ENCODE data around the gene ADGRG7. TPM values are rescaled to one million over a fixed set of nuclear protein-coding genes. Genes with fewer than 3 reads are reported as not detected.

Gene ADGRG7
- polyA plus RNA-seq, 2 of the 4 experiments (the other 2 are of a cell fraction): 0.09 TPM; not detected in 1

DNA sequence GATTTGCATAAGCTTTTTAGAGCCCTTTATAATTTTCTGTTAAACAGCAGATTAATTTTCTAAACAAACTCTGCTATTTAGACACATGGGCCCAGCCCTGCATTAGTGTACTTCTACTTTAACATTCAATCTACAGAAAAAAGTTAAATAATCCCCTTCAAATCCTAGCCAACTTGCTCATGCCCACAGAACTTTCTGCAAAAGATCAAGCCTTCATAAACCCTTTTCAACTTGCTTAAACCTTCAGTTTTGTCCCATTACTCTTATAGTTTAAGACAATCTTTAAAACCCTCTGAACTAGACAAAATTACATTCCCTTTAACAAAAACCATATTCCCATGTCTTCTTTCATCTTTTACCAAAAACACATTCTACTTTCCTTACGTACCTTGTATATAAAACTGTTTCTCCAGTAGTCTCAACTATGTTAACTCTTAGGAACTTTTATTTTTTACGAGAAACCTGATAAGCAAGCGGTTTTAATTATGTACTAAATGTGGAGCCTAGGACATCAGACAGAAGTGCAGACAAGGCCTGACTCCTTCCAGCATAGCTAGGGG lies 25.2 kb upstream of the ADGRG7 start:
- Histone ChIP-seq H3K4me2 (no peak overlapping the region), H3K4me1 (no peaks in the 10 kb centered on the region), H3K9me3 (no peaks in the 10 kb centered on the region), H3K27ac (no peak overlapping the region), H3K4me3 (no peak overlapping the region)
- no peak for DNase-seq (ENCODE audit: low read depth in 1 of 2, low spot score in 1 of 2)
- 87% methylated on average over 3 of the region's 3 CpGs for WGBS (ENCODE audit: missing lambda C conversion rate)
- ChIA-PET POLR2A (no interaction called here), CTCF (interaction anchor here (0.9 to 4.0 kb wide), 2 partner anchors 8 to 121 kb away, joined by 3 to 22 read pairs; no protein-coding TSS in a partner anchor)
- no peak for FAIRE-seq
- no peak for TF ChIP-seq CBX8 (IDR thresholded peaks at IDR 0.05)
- no peak for TF ChIP-seq EHMT2 (IDR thresholded peaks at IDR 0.05; ENCODE audit: low read depth)
- TF ChIP-seq MAX (IDR thresholded peaks at IDR 0.05): no peak
- TF ChIP-seq ZFP36 (IDR thresholded peaks at IDR 0.05; ENCODE audit: borderline replicate concordance, partially characterized antibody): no peak
- TF ChIP-seq KDM5A (IDR thresholded peaks at IDR 0.05): no peak
- TF ChIP-seq RNF2 (IDR thresholded peaks at IDR 0.05; ENCODE audit: borderline replicate concordance, low read depth): no peak
- TF ChIP-seq, protein P1, sequence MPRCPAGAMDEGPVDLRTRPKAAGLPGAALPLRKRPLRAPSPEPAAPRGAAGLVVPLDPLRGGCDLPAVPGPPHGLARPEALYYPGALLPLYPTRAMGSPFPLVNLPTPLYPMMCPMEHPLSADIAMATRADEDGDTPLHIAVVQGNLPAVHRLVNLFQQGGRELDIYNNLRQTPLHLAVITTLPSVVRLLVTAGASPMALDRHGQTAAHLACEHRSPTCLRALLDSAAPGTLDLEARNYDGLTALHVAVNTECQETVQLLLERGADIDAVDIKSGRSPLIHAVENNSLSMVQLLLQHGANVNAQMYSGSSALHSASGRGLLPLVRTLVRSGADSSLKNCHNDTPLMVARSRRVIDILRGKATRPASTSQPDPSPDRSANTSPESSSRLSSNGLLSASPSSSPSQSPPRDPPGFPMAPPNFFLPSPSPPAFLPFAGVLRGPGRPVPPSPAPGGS (IDR thresholded peaks at IDR 0.05): no peak
- TF ChIP-seq RAD21 (conservative IDR thresholded peaks at IDR 0.05 in 1 of 2, IDR thresholded peaks at IDR 0.05 in 1 of 2): no peak
- no peak for TF ChIP-seq BHLHE40 (IDR thresholded peaks at IDR 0.05; ENCODE audit: low read depth, low read length)
- TF ChIP-seq, protein P2, sequence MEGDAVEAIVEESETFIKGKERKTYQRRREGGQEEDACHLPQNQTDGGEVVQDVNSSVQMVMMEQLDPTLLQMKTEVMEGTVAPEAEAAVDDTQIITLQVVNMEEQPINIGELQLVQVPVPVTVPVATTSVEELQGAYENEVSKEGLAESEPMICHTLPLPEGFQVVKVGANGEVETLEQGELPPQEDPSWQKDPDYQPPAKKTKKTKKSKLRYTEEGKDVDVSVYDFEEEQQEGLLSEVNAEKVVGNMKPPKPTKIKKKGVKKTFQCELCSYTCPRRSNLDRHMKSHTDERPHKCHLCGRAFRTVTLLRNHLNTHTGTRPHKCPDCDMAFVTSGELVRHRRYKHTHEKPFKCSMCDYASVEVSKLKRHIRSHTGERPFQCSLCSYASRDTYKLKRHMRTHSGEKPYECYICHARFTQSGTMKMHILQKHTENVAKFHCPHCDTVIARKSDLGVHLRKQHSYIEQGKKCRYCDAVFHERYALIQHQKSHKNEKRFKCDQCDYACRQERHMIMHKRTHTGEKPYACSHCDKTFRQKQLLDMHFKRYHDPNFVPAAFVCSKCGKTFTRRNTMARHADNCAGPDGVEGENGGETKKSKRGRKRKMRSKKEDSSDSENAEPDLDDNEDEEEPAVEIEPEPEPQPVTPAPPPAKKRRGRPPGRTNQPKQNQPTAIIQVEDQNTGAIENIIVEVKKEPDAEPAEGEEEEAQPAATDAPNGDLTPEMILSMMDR (IDR thresholded peaks at IDR 0.05): no peak
- TF ChIP-seq GATA3 (IDR thresholded peaks at IDR 0.05; ENCODE audit: borderline replicate concordance): no peak
- TF ChIP-seq ZNF302 (CRISPR knock-in tag; IDR thresholded peaks at IDR 0.05): no peak
- no peak for TF ChIP-seq NPAS2 (CRISPR knock-in tag; IDR thresholded peaks at IDR 0.05; ENCODE audit: borderline replicate concordance)
- TF ChIP-seq, protein P3, sequence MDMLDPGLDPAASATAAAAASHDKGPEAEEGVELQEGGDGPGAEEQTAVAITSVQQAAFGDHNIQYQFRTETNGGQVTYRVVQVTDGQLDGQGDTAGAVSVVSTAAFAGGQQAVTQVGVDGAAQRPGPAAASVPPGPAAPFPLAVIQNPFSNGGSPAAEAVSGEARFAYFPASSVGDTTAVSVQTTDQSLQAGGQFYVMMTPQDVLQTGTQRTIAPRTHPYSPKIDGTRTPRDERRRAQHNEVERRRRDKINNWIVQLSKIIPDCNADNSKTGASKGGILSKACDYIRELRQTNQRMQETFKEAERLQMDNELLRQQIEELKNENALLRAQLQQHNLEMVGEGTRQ (IDR thresholded peaks at IDR 0.05): no peak
- TF ChIP-seq HEYL (CRISPR knock-in tag; IDR thresholded peaks at IDR 0.05): no peak
- TF ChIP-seq TFCP2L1 (CRISPR knock-in tag; IDR thresholded peaks at IDR 0.05): no peak
- ATAC-seq: no peak

- POLR2A ChIA-PET: no interaction called here
- Histone ChIP-seq H3K9me3 (no peaks in the 10 kb centered on the region), H3K4me3 (no peak overlapping the region), H3K4me1 (peaks cover 11% of the 10 kb centered on the region), H3K4me2 (no peak overlapping the region), H3K27ac (no peak overlapping the region)
- 70% methylated on average over 3 of the region's 3 CpGs for WGBS (ENCODE audit: missing lambda C conversion rate)
- TF ChIP-seq E2F6 (IDR thresholded peaks at IDR 0.05; ENCODE audit: borderline replicate concordance, low read depth) (no peak), JUNB (IDR thresholded peaks at IDR 0.05) (no peak), RFX5 (IDR thresholded peaks at IDR 0.05) (no peak), RNF2 (IDR thresholded peaks at IDR 0.05; ENCODE audit: borderline replicate concordance, low read depth) (no peak), EP300 (IDR thresholded peaks at IDR 0.05) (no peak), REST (IDR thresholded peaks at IDR 0.05) (no peak), RAD21 (conservative IDR thresholded peaks at IDR 0.05 in 1 of 2, IDR thresholded peaks at IDR 0.05 in 1 of 2) (no peak), KDM5A (IDR thresholded peaks at IDR 0.05) (no peak), EHMT2 (IDR thresholded peaks at IDR 0.05; ENCODE audit: low read depth) (no peak), FOXS1 (CRISPR knock-in tag; IDR thresholded peaks at IDR 0.05) (no peak), JUN (IDR thresholded peaks at IDR 0.05) (no peak), TP53 (CRISPR knock-in tag; IDR thresholded peaks at IDR 0.05) (no peak), CHD2 (IDR thresholded peaks at IDR 0.05; ENCODE audit: low read length, partially characterized antibody) (no peak)
- FAIRE-seq (no peak), DNase-seq (ENCODE audit: low read depth in 1 of 2, low spot score in 1 of 2) (no peak), ATAC-seq (no peak)
- CTCF ChIA-PET: interaction anchor here (1.8 to 9.3 kb wide), 2 partner anchors 12 to 125 kb away, joined by 5 to 130 read pairs; no protein-coding TSS in a partner anchor
Observed at GRCh38 chr3:100586832-100587231, 22.6 kb upstream of the ADGRG7 start.
